Eye (tissue), 1 donor: Measurements from ENCODE around the gene WDFY2.
A peak's percentile ranks its signal among the peaks of the same experiment; 100 is the strongest.

Experiments
- DNase-seq: peaks from one replicate; pipeline ENCODE4 v3.0.0-alpha.2; 2015

Gene WDFY2

GRCh38 chr13:51742611-51743010 is 158.3 kb downstream of the WDFY2 start:
- no peak for DNase-seq

- no peak for DNase-seq
Measured at GRCh38 chr13:51745243-51745642, 161.0 kb downstream of the WDFY2 start.

- DNase-seq, result no peak
Measured at GRCh38 chr13:51746802-51747201, 162.5 kb downstream of the WDFY2 start.

GRCh38 chr13:51747438-51748434 is 163.5 kb downstream of the WDFY2 start:
- no peak for DNase-seq

- DNase-seq, result no peak
Measured at GRCh38 chr13:51756651-51757050, 172.4 kb downstream of the WDFY2 start.

GRCh38 chr13:51758691-51759090 is 174.4 kb downstream of the WDFY2 start:
- DNase-seq, result no peak

- no peak for DNase-seq
Measured at GRCh38 chr13:51759240-51759639, 175.0 kb downstream of the WDFY2 start.

GRCh38 chr13:51760592-51760991 is 176.3 kb downstream of the WDFY2 start:
- peak; percentile 60 for DNase-seq

- DNase-seq, result no peak
Measured at GRCh38 chr13:51761643-51762350, 177.5 kb downstream of the WDFY2 start.

- DNase-seq, result no peak
Measured at GRCh38 chr13:51763486-51763885, 179.2 kb downstream of the WDFY2 start.

GRCh38 chr13:51764184-51765141 is 180.2 kb downstream of the WDFY2 start:
- peak; percentile 27 for DNase-seq

- no peak for DNase-seq
Measured at GRCh38 chr13:51765142-51765515, 180.9 kb downstream of the WDFY2 start.

GRCh38 chr13:51767100-51767499 is 182.8 kb downstream of the WDFY2 start:
- no peak for DNase-seq

GRCh38 chr13:51768378-51768921 is 184.2 kb downstream of the WDFY2 start:
- peak; percentile 25 for DNase-seq

- DNase-seq, result no peak
Measured at GRCh38 chr13:51768976-51769375, 184.7 kb downstream of the WDFY2 start.

- no peak for DNase-seq
Measured at GRCh38 chr13:51769455-51770127, 185.3 kb downstream of the WDFY2 start.

GRCh38 chr13:51770160-51770559 is 185.9 kb downstream of the WDFY2 start:
- DNase-seq, result no peak

GRCh38 chr13:51770681-51771417 is 186.6 kb downstream of the WDFY2 start:
- no peak for DNase-seq

GRCh38 chr13:51771418-51772104 is 187.3 kb downstream of the WDFY2 start:
- DNase-seq, result no peak

GRCh38 chr13:51772105-51772455 is 187.8 kb downstream of the WDFY2 start:
- DNase-seq, result no peak

- DNase-seq, result no peak
Measured at GRCh38 chr13:51772781-51773180, 188.5 kb downstream of the WDFY2 start.
